ENCODE results near the gene PAK1. TPM values are rescaled to one million over a fixed set of nuclear protein-coding genes. Genes with fewer than 3 reads are reported as not detected.

PAK1 gene
- total and polyA plus RNA-seq, 10 of the 15 experiments (the other 5 are each of a cell fraction or from before 2014, with no cell fraction given), result 43.8 to 321 (median 110) TPM

GRCh38 chr11:77449060-77449521, 24.8 kb downstream of the PAK1 start (continued):
- TF ChIP-seq, protein P1, sequence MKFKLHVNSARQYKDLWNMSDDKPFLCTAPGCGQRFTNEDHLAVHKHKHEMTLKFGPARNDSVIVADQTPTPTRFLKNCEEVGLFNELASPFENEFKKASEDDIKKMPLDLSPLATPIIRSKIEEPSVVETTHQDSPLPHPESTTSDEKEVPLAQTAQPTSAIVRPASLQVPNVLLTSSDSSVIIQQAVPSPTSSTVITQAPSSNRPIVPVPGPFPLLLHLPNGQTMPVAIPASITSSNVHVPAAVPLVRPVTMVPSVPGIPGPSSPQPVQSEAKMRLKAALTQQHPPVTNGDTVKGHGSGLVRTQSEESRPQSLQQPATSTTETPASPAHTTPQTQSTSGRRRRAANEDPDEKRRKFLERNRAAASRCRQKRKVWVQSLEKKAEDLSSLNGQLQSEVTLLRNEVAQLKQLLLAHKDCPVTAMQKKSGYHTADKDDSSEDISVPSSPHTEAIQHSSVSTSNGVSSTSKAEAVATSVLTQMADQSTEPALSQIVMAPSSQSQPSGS (IDR thresholded peaks at IDR 0.05; ENCODE audit: low read length), result peak; percentile 47
- no peak for TF ChIP-seq YY1 (IDR thresholded peaks at IDR 0.05; ENCODE audit: low read depth, low read length)

- Histone ChIP-seq H3K4me1 (ENCODE audit: control insufficient read depth, insufficient read depth, low read length) (peaks cover 84% of the 10 kb centered on the region), H3K36me3 (ENCODE audit: control insufficient read depth in 2 of 2, insufficient read depth in 2 of 2, low read length in 1 of 2) (no peaks in the 10 kb centered on the region; a peak in 1 of 4 replicates), H2AFZ (ENCODE audit: control insufficient read depth, low read depth, low read length) (no peak overlapping the region), H3K79me2 (ENCODE audit: control insufficient read depth, insufficient read depth, low read length) (peaks cover 54% of the 10 kb centered on the region), H3K4me3 (no peak overlapping the region; the same call in 1 of the 2 replicates), H3K27ac (ENCODE audit: control insufficient read depth, insufficient read depth) (peak overlapping the region; percentile 92), H3K4me2 (ENCODE audit: control insufficient read depth, insufficient read depth) (peak overlapping the region; percentile 32), H4K20me1 (ENCODE audit: control insufficient read depth, insufficient read depth) (no peaks in the 10 kb centered on the region), H3K27me3 (replicated peaks in 1 of 2; ENCODE audit: control insufficient read depth in 2 of 2, insufficient read depth in 2 of 2, low read length in 1 of 2) (no peaks in the 10 kb centered on the region), H3K9me3 (replicated peaks; ENCODE audit: control insufficient read depth, insufficient read depth, low read length) (no peaks in the 10 kb centered on the region), H3K9ac (ENCODE audit: control insufficient read depth, insufficient read depth, low read length) (peak overlapping the region; percentile 18; the same call in 1 of the 2 replicates)
- RAD21 ChIA-PET (ENCODE audit: unreplicated experiment), result interaction anchor here (1.6 to 9.8 kb wide), 8 partner anchors 8 to 42 kb away, joined by 7 to 162 read pairs (median 37); partner anchors contain the start of gene PAK1
- SMC1A ChIA-PET (ENCODE audit: uncharacterized antibody, unreplicated experiment), result interaction anchor here (1.4 to 15.6 kb wide), 11 partner anchors 7 to 100 kb away, joined by 4 to 289 read pairs (median 16); partner anchors contain the start of gene PAK1
- in situ Hi-C loops (cut with MboI) (no loop called here), intact Hi-C loops (cut with micrococcal nuclease; ENCODE audit: unreplicated experiment) (loop anchor here (2.0 kb wide), 2 partner anchors 25 to 29 kb away; no protein-coding TSS in a partner anchor)
- FAIRE-seq, result no peak
- DNase-seq (ENCODE audit: low read depth, low spot score), result no peak
- POLR2A ChIA-PET, result interaction anchor here (0.9 to 9.1 kb wide), 6 partner anchors 8 to 37 kb away, joined by 3 to 100 read pairs (median 25); no protein-coding TSS in a partner anchor
- 93% methylated on average over 2 of the region's 2 CpGs for WGBS (ENCODE audit: insufficient coverage, insufficient replicate concordance, low lambda C conversion rate, missing lambda C conversion rate)
- CTCF ChIA-PET, result interaction anchor here (1.0 to 9.8 kb wide), 5 partner anchors 9 to 37 kb away, joined by 4 to 119 read pairs (median 15); no protein-coding TSS in a partner anchor
- ATAC-seq, result peak; percentile 10
- BruUV-seq (replicated peaks), result no TSS peak
- TF ChIP-seq HDGF (IDR thresholded peaks at IDR 0.05) (0 out of 2 replicates have a peak, but pooled peaks have one; percentile 58), SPI1 (IDR thresholded peaks at IDR 0.05; ENCODE audit: borderline replicate concordance, insufficient read depth, low read depth, low read length) (no peak), BHLHE40 (IDR thresholded peaks at IDR 0.05; ENCODE audit: borderline replicate concordance in 1 of 2, low read depth in 2 of 2, low read length in 1 of 2) (no peak), PAX8 (IDR thresholded peaks at IDR 0.05) (no peak), ATF7 (IDR thresholded peaks at IDR 0.05; ENCODE audit: low read depth) (peak; percentile 84), MTA3 (IDR thresholded peaks at IDR 0.05; ENCODE audit: borderline replicate concordance, low read length) (no peak)
Measured at GRCh38 chr11:77448269-77448668, 25.6 kb downstream of the PAK1 start.

All from GM12878 (cell line).